ENCODE results near the gene MOGAT3.
A peak's percentile ranks its signal among the peaks of the same experiment; 100 is the strongest.

The MOGAT3 gene

GRCh38 chr7:101172005-101172853, 28.6 kb downstream of the MOGAT3 start:
- DNase-seq, result peak; percentile 37

GRCh38 chr7:101171442-101171837, 29.4 kb downstream of the MOGAT3 start:
- peak; percentile 35 for DNase-seq

GRCh38 chr7:101170617-101171441, 30.0 kb downstream of the MOGAT3 start:
- no peak for DNase-seq

GRCh38 chr7:101169838-101170551, 30.8 kb downstream of the MOGAT3 start:
- peak; percentile 80 for DNase-seq

GRCh38 chr7:101169110-101169837, 31.6 kb downstream of the MOGAT3 start:
- DNase-seq, result no peak

GRCh38 chr7:101168412-101169049, 32.3 kb downstream of the MOGAT3 start:
- no peak for DNase-seq

- DNase-seq, result no peak
Observed at GRCh38 chr7:101167645-101168411, 33.0 kb downstream of the MOGAT3 start.

GRCh38 chr7:101166909-101167644, 33.8 kb downstream of the MOGAT3 start:
- DNase-seq, result no peak

GRCh38 chr7:101166648-101166908, 34.3 kb downstream of the MOGAT3 start:
- no peak for DNase-seq

GRCh38 chr7:101165958-101166647, 34.7 kb downstream of the MOGAT3 start:
- no peak for DNase-seq

GRCh38 chr7:101165075-101165957, 35.5 kb downstream of the MOGAT3 start, which contains the start of gene VGF:
VGF (minus strand) TSS chr7:101165569; CDS start chr7:101164843, 726 bp downstream.
- DNase-seq, result peak; percentile 98

- DNase-seq, result peak; percentile 61
Observed at GRCh38 chr7:101164071-101164840, 36.6 kb downstream of the MOGAT3 start.

GRCh38 chr7:101163279-101164070, 37.4 kb downstream of the MOGAT3 start:
- peak; percentile 43 for DNase-seq

- peak; percentile 74 for DNase-seq
Observed at GRCh38 chr7:101162551-101163278, 38.1 kb downstream of the MOGAT3 start.

- no peak for DNase-seq
Observed at GRCh38 chr7:101161692-101162471, 39.0 kb downstream of the MOGAT3 start.

GRCh38 chr7:101160910-101161309, 39.9 kb downstream of the MOGAT3 start:
- DNase-seq, result no peak

All from hematopoietic multipotent progenitor cell treated with erythropoietin and hydrocortisone succinate and interleukin-3 and kit ligand, for 4 days (in vitro differentiated cells).